B cell (primary cell): ENCODE data around the gene ATP7B. TPM values are rescaled to one million over a fixed set of nuclear protein-coding genes. Genes with fewer than 3 reads are reported as not detected.

Experiments used
- ATAC-seq: fragments of 200-7000 bp; cut with Tn5 transposase; one replicate; pipeline ENCODE4 v1.10.0; 2021; ENCODE audit warnings: low read depth, mild to moderate bottlenecking, moderate number of reproducible peaks, moderate library complexity
- CTCF ChIA-PET: fragments of 350-600 bp; sonication (Branson Sonifier 250); formaldehyde crosslinking; loops from one replicate; lab custom pipeline; 2021; ENCODE audit warnings: antibody characterized with exemption, inconsistent platforms; lab: Charles Lee
- POLR2A ChIA-PET: fragments of 350-600 bp; sonication (Branson Sonifier 250); formaldehyde crosslinking; loops from one replicate; lab custom pipeline; 2021; ENCODE audit warnings: antibody characterized with exemption; lab: Charles Lee
- DNase-seq: peaks from one replicate; pipeline ENCODE4 v3.0.0; 2013
- H2AFZ ChIP-seq: 2 replicates; pipeline ENCODE4 v1.6.1; 2012; ENCODE audit warnings: mild to moderate bottlenecking, low read depth, low read length; ENCODE audit not compliant: insufficient read depth, poor library complexity, severe bottlenecking
- H3K27ac ChIP-seq, 2 donors: 1 replicate in 1 of 2; 2 replicates in 1 of 2; pipeline ENCODE4 v1.5.1; 2012 to 2013; ENCODE audit warnings: low read length in 2 of 2, mild to moderate bottlenecking in 2 of 2, moderate library complexity in 1 of 2
- H3K27me3 ChIP-seq, 4 experiments: fragments of 200-600 bp in 1 of 4; sonication (generic) in 1 of 4; replicated peaks in 1 of 4; 1 replicate in 2 of 4; 2 replicates in 2 of 4; pipeline versions ENCODE4 v1.6.1 to v1.7.0; 2013 to 2016; ENCODE audit warnings: low read length in 3 of 4, mild to moderate bottlenecking in 2 of 4, mixed read lengths in 1 of 4, moderate library complexity in 1 of 4; ENCODE audit not compliant: insufficient read depth in 4 of 4, control insufficient read depth in 3 of 4; ENCODE audit errors: control extremely low read depth in 1 of 4
- H3K36me3 ChIP-seq, 2 experiments: replicated peaks in 1 of 2; 1 replicate in 1 of 2; 2 replicates in 1 of 2; pipeline versions ENCODE4 v1.6.1 to v1.7.1; 2013; ENCODE audit warnings: low read length in 1 of 2; ENCODE audit not compliant: insufficient read depth in 2 of 2, control insufficient read depth in 1 of 2; ENCODE audit errors: control extremely low read depth in 1 of 2, extremely low read depth in 1 of 2
- H3K4me1 ChIP-seq, 2 donors: fragments of 200-600 bp in 1 of 2; sonication (generic) in 1 of 2; 1 replicate in 1 of 2; 2 replicates in 1 of 2; pipeline versions ENCODE4 v1.5.1 to v1.6.1; 2013 to 2017; ENCODE audit warnings: low read length in 2 of 2; ENCODE audit not compliant: control insufficient read depth in 2 of 2, insufficient read depth in 2 of 2
- H3K4me2 ChIP-seq: replicated peaks from 2 replicates; pipeline ENCODE3; 2012; ENCODE audit warnings: mild to moderate bottlenecking, low read depth, low read length; ENCODE audit not compliant: poor library complexity, severe bottlenecking
- H3K4me3 ChIP-seq, 5 experiments: fragments of 200-600 bp in 1 of 5; sonication (generic) in 1 of 5; 1 replicate in 3 of 5; 2 replicates in 2 of 5; pipeline versions ENCODE4 v1.5.1 to v1.7.0; 2011 to 2016; ENCODE audit warnings: low read length in 4 of 5, mild to moderate bottlenecking in 4 of 5, low read depth in 2 of 5, control low read depth in 1 of 5, moderate library complexity in 1 of 5; ENCODE audit not compliant: insufficient read depth in 1 of 5; ENCODE audit errors: control extremely low read depth in 1 of 5, extremely low read depth in 1 of 5
- H3K79me2 ChIP-seq: fragments of 200-600 bp; sonication (generic); one replicate; pipeline ENCODE4 v1.6.0; 2016; ENCODE audit warnings: low read length; ENCODE audit not compliant: control insufficient read depth, insufficient read depth
- H3K9ac ChIP-seq: fragments of 200-600 bp; sonication (generic); 2 replicates; pipeline ENCODE4 v1.6.1; 2017; ENCODE audit warnings: mild to moderate bottlenecking, low read length, moderate library complexity
- H3K9me3 ChIP-seq, 3 donors: one replicate each; pipeline versions ENCODE4 v1.6.1 to v1.7.1; 2013; ENCODE audit warnings: low read length in 2 of 3; ENCODE audit not compliant: control insufficient read depth in 2 of 3, insufficient read depth in 1 of 3; ENCODE audit errors: control extremely low read depth in 1 of 3
- H4K20me1 ChIP-seq: 2 replicates; pipeline ENCODE4 v1.6.0; 2012; ENCODE audit warnings: mild to moderate bottlenecking, low read length; ENCODE audit not compliant: insufficient read depth, control insufficient read depth, poor library complexity, severe bottlenecking
- H3K27ac Mint-ChIP-seq: one replicate; pipeline ENCODE4 v1.8.0; 2021; ENCODE audit warnings: mixed read lengths
- H3K27me3 Mint-ChIP-seq: one replicate; pipeline ENCODE4 v1.8.0; 2021; ENCODE audit warnings: mixed read lengths
- H3K4me1 Mint-ChIP-seq: one replicate; pipeline ENCODE4 v1.8.0; 2021; ENCODE audit warnings: mixed read lengths
- H3K4me3 Mint-ChIP-seq: one replicate; pipeline ENCODE4 v1.8.0; 2021; ENCODE audit warnings: mixed read lengths
- H3K9me3 Mint-ChIP-seq: one replicate; pipeline ENCODE4 v1.8.0; 2022; ENCODE audit warnings: mixed read lengths; ENCODE audit not compliant: insufficient read depth
- EZH2 ChIP-seq: IDR thresholded peaks from 2 replicates; pipeline ENCODE4 v1.6.1; 2012; ENCODE audit warnings: borderline replicate concordance, low read depth, mild to moderate bottlenecking, moderate library complexity, low read length; ENCODE audit not compliant: insufficient read depth, poor library complexity, severe bottlenecking
- WGBS: methylation state at CpG from one replicate; pipeline ENCODE4 v1.1.5; 2013; ENCODE audit warnings: missing lambda C conversion rate; ENCODE audit not compliant: insufficient coverage; 5-methylcytosine and 5-hydroxymethylcytosine counted together
- intact Hi-C: fragments of 100-400 bp; cut with micrococcal nuclease; formaldehyde crosslinking; loops from one replicate; pipeline ENCODE4 v1.10.0; 2022
- polyA plus RNA-seq: library from polyadenylated mRNA; depleted of rRNA; stranded (reverse); fragments of >200 nt; gene quantifications from 2 replicates; pipeline ENCODE4 v1.2.3, GENCODE V29; 2012
- total RNA-seq, 2 donors: library from RNA; stranded (reverse); fragments of 120-200 nt in 1 of 2; gene quantifications; 1 replicate in 1 of 2; 2 replicates in 1 of 2; pipeline versions ENCODE4 v1.2.3 to v1.2.4, GENCODE V29; 2013 to 2022
- TF ChIP-seq, protein P1 (sequence below): fragments of 200-600 bp; IDR thresholded peaks from one replicate; pipeline ENCODE4 v1.8.0; 2022; ENCODE audit warnings: antibody characterized with exemption, mild to moderate bottlenecking

Gene ATP7B
- total and polyA plus RNA-seq, 2 donors (not counting 1 experiment from before 2014, with no cell fraction given) = 0.10 to 0.91 TPM

DNA sequence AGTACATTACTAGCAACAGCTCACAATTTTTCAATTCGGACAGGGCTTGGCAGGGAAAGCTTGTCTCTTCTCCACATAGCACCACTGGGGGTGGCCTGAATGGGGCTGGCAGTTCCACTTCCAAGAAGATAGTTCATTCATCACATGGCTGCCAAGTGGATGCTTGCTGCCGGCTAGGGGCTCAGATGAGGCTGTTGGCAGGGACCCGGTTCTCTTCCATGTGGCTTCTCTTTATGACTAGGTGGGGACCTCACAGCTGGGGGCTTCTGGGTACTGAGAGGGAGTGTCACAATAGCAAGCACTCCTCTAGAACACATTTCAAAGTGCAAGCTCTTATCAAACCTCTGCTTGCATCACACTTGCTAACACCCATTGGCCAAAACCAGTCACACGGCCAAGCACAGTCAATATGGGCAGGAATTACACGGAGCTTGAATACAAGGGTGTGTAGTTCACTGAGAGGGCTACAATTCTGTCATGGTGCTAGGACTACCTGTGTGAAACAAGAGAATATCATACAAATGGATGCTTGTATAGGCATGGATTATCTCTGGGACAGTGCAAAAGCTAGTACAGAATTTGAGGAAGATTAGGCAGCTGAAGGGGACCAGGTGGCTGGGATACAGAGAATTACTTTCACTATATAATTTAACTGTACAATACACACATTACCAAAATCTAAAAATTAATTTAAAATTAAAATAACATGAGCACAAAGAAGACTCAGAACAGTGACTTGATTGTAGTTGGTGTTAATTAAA is 32.3 kb downstream of the ATP7B start:
- POLR2A ChIA-PET = no interaction called here
- WGBS = 70% methylated on average over 2 of the region's 5 CpGs
- intact Hi-C loops = no loop called here

DNA sequence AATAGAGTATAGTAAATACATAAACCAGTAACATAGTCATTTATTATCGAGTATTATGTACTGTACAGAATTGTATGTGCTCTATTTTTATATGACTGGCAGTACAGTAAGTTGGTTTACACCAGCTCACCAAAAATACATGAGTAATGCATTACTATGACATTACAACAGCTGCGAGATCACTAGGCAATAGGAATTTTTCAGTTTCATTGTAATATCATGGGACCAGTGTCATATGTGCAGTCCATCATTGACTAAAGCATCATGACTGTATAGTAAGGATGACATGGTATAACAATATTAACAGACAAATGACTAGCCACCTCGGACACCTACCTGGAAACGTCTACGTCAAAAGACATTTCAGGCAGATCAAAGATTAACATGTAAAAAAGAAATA is 33.6 kb downstream of the ATP7B start:
- Mint-ChIP-seq H3K4me1 (no peaks in the 10 kb centered on the region), H3K27ac (no peak overlapping the region), H3K4me3 (no peak overlapping the region), H3K9me3 (no peaks in the 10 kb centered on the region), H3K27me3 (peaks cover 9% of the 10 kb centered on the region)
- no peak for ATAC-seq
- no peak for DNase-seq
- H3K79me2 ChIP-seq = no peaks in the 10 kb centered on the region
- no peak overlapping the region for H3K27ac ChIP-seq
- H3K4me3 ChIP-seq = no peak overlapping the region
- no peaks in the 10 kb centered on the region for H3K4me1 ChIP-seq
- no peaks in the 10 kb centered on the region for H3K9me3 ChIP-seq
- no peaks in the 10 kb centered on the region for H4K20me1 ChIP-seq
- POLR2A ChIA-PET = no interaction called here
- intact Hi-C loops = no loop called here
- H3K4me2 ChIP-seq = no peak overlapping the region
- TF ChIP-seq, protein P1, sequence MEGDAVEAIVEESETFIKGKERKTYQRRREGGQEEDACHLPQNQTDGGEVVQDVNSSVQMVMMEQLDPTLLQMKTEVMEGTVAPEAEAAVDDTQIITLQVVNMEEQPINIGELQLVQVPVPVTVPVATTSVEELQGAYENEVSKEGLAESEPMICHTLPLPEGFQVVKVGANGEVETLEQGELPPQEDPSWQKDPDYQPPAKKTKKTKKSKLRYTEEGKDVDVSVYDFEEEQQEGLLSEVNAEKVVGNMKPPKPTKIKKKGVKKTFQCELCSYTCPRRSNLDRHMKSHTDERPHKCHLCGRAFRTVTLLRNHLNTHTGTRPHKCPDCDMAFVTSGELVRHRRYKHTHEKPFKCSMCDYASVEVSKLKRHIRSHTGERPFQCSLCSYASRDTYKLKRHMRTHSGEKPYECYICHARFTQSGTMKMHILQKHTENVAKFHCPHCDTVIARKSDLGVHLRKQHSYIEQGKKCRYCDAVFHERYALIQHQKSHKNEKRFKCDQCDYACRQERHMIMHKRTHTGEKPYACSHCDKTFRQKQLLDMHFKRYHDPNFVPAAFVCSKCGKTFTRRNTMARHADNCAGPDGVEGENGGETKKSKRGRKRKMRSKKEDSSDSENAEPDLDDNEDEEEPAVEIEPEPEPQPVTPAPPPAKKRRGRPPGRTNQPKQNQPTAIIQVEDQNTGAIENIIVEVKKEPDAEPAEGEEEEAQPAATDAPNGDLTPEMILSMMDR = no peak
- TF ChIP-seq EZH2 = no peak
- CTCF ChIA-PET = no interaction called here
- H3K9ac ChIP-seq = no peak overlapping the region
- H3K36me3 ChIP-seq = no peaks in the 10 kb centered on the region
- no peaks in the 10 kb centered on the region for H3K27me3 ChIP-seq
- H2AFZ ChIP-seq = no peak overlapping the region
- no CpG with 5 or more reads among the region's 5 CpGs for WGBS

More for the DNA sequence above, 32.3 kb downstream of the ATP7B start:
- H3K36me3 ChIP-seq = no peaks in the 10 kb centered on the region
- H3K4me1 ChIP-seq = no peaks in the 10 kb centered on the region
- no peaks in the 10 kb centered on the region for H4K20me1 ChIP-seq
- peaks cover 0 to 6% (median 0%) of the 10 kb centered on the region in 3 donors for H3K9me3 ChIP-seq
- H3K27me3 ChIP-seq = no peaks in the 10 kb centered on the region
- no peak for TF ChIP-seq EZH2
- TF ChIP-seq, protein P1 = no peak
- Mint-ChIP-seq H3K9me3 (no peaks in the 10 kb centered on the region), H3K27ac (no peak overlapping the region), H3K4me3 (no peak overlapping the region), H3K4me1 (no peaks in the 10 kb centered on the region), H3K27me3 (peaks cover 14% of the 10 kb centered on the region)
- H3K79me2 ChIP-seq = no peaks in the 10 kb centered on the region
- H3K27ac ChIP-seq = no peak overlapping the region
- H3K4me2 ChIP-seq = no peak overlapping the region
- H3K4me3 ChIP-seq = no peak overlapping the region
- CTCF ChIA-PET = interaction anchor here (0.8 kb wide), 1 partner anchor 55 kb away, joined by 3 read pairs; no protein-coding TSS in a partner anchor
- DNase-seq (no peak), ATAC-seq (no peak)
- H3K9ac ChIP-seq = no peak overlapping the region
- no peak overlapping the region for H2AFZ ChIP-seq
